Hematopoietic multipotent progenitor cell treated with erythropoietin and hydrocortisone succinate and interleukin-3 and kit ligand, for 6 days (in vitro differentiated cells): Measurements from ENCODE around the gene ESYT3.
A peak's percentile ranks its signal among the peaks of the same experiment; 100 is the strongest.
"Not testable (repeated sequence)": the region's sequence is repeated elsewhere in the genome, so short reads cannot be mapped to it uniquely, and the experiment has no call there.

ENCODE experiments used
- DNase-seq: peaks from one replicate; pipeline ENCODE4 v3.0.0-alpha.2; 2015

The ESYT3 gene

GRCh38 chr3:138463724-138464490, 29.5 kb downstream of the ESYT3 start:
- DNase-seq = no peak

- no peak for DNase-seq
These were observed 30.1 kb downstream of the ESYT3 start for GRCh38 chr3:138464491-138464860.

- DNase-seq = no peak
These were observed 31.0 kb downstream of the ESYT3 start for GRCh38 chr3:138465451-138465850.

- DNase-seq = peak; percentile 25
These were observed 31.5 kb downstream of the ESYT3 start for GRCh38 chr3:138465925-138466324.

GRCh38 chr3:138467931-138468330, 33.5 kb downstream of the ESYT3 start:
- no peak for DNase-seq

GRCh38 chr3:138468451-138468850, 34.0 kb downstream of the ESYT3 start:
- DNase-seq = no peak

- DNase-seq = no peak
These were observed 34.5 kb downstream of the ESYT3 start for GRCh38 chr3:138468886-138469285.

GRCh38 chr3:138469874-138470273, 35.5 kb downstream of the ESYT3 start:
- DNase-seq = no peak

- DNase-seq = no peak
These were observed 36.3 kb downstream of the ESYT3 start for GRCh38 chr3:138470687-138471086.

- no peak for DNase-seq
These were observed 37.1 kb downstream of the ESYT3 start for GRCh38 chr3:138471481-138471880.

- DNase-seq = no peak
These were observed 37.9 kb downstream of the ESYT3 start for GRCh38 chr3:138472141-138472825.

- no peak for DNase-seq
These were observed 39.0 kb downstream of the ESYT3 start for GRCh38 chr3:138473391-138473790.

GRCh38 chr3:138474163-138474562, 39.7 kb downstream of the ESYT3 start:
- no peak for DNase-seq

- DNase-seq = no peak
These were observed 42.1 kb downstream of the ESYT3 start for GRCh38 chr3:138476526-138476925.

- DNase-seq = no peak
These were observed 42.7 kb downstream of the ESYT3 start for GRCh38 chr3:138477120-138477519.

GRCh38 chr3:138477801-138478200, 43.4 kb downstream of the ESYT3 start:
- DNase-seq = no peak

- peak; percentile 84 for DNase-seq
These were observed 45.0 kb downstream of the ESYT3 start for GRCh38 chr3:138479438-138479863.

GRCh38 chr3:138484672-138485071, 50.3 kb downstream of the ESYT3 start:
- not testable (repeated sequence) for DNase-seq

GRCh38 chr3:138486580-138486979, 52.2 kb downstream of the ESYT3 start:
- not testable (repeated sequence) for DNase-seq

GRCh38 chr3:138491971-138492370, 57.6 kb downstream of the ESYT3 start:
- no peak for DNase-seq

- no peak for DNase-seq
These were observed 58.7 kb downstream of the ESYT3 start for GRCh38 chr3:138492980-138493675.

- DNase-seq = peak; percentile 23
These were observed 59.6 kb downstream of the ESYT3 start for GRCh38 chr3:138493804-138494606.

- DNase-seq = no peak
These were observed 60.2 kb downstream of the ESYT3 start for GRCh38 chr3:138494607-138494929.
